Thyroid gland (tissue), 4 donors: Measurements from ENCODE around the gene SATB2. TPM values are rescaled to one million over a fixed set of nuclear protein-coding genes. Genes with fewer than 3 reads are reported as not detected.

Source experiments
- DNase-seq, 2 donors: peaks; one replicate each; pipeline ENCODE4 v3.0.0-alpha.2; 2019
- H3K27ac ChIP-seq, 3 donors: fragments of 200-600 bp; sonication (generic); 1 replicate in 2 of 3; 2 replicates in 1 of 3; pipeline ENCODE4 v1.5.1; 2016 to 2019; ENCODE audit warnings: mild to moderate bottlenecking in 1 of 3, moderate library complexity in 1 of 3
- H3K27me3 ChIP-seq: fragments of 200-600 bp; sonication (generic); one replicate; pipeline ENCODE4 v1.5.1; 2019
- H3K36me3 ChIP-seq, 2 donors: fragments of 200-600 bp; sonication (generic); one replicate each; pipeline ENCODE4 v1.5.1; 2016 to 2019
- H3K4me1 ChIP-seq, 2 donors: fragments of 200-600 bp; sonication (generic); one replicate each; pipeline ENCODE4 v1.5.1; 2017 to 2019
- H3K4me3 ChIP-seq, 3 donors: fragments of 200-600 bp; sonication (generic); replicated peaks in 1 of 3; 1 replicate in 2 of 3; 2 replicates in 1 of 3; pipeline ENCODE4 v1.5.1; 2016; ENCODE audit warnings: mild to moderate bottlenecking in 1 of 3
- H3K9me3 ChIP-seq: fragments of 200-600 bp; sonication (generic); one replicate; pipeline ENCODE4 v1.5.1; 2017
- CTCF ChIP-seq, 6 experiments: fragments of 200-600 bp in 3 of 6; fragments of 450-650 bp in 3 of 6; sonication (generic) in 3 of 6; IDR thresholded peaks; one replicate each; pipeline ENCODE4 v1.5.1; 2016 to 2019; ENCODE audit warnings: antibody characterized with exemption in 6 of 6, mild to moderate bottlenecking in 2 of 6, inconsistent platforms in 1 of 6, moderate library complexity in 1 of 6
- POLR2A ChIP-seq, 2 donors: fragments of 450-650 bp; IDR thresholded peaks; one replicate each; pipeline ENCODE4 v1.6.1; 2017; ENCODE audit warnings: antibody characterized with exemption in 2 of 2, mild to moderate bottlenecking in 2 of 2, moderate library complexity in 1 of 2
- WGBS, 2 donors: methylation state at CpG; one replicate each; pipeline ENCODE4 v1.1.5; 2017; 5-methylcytosine and 5-hydroxymethylcytosine counted together
- intact Hi-C: fragments of 100-400 bp; cut with DNase I; formaldehyde crosslinking; loops from one replicate; pipeline ENCODE4 v1.15.1; 2023
- total RNA-seq, 4 donors: library from RNA; depleted of rRNA; stranded (reverse); fragments of >200 nt; gene quantifications; one replicate each; pipeline ENCODE4 v1.2.3, GENCODE V29; 2016

The SATB2 gene
- total RNA-seq, 4 donors from 2014 or later: 1.9 to 2.9 (median 1.9) TPM

- intact Hi-C loops: no loop called here
- 87 to 89% methylated on average over 3 of the region's 3 CpGs for WGBS, 2 donors
- TF ChIP-seq CTCF (IDR thresholded peaks at IDR 0.05) (no peak), POLR2A (IDR thresholded peaks at IDR 0.05) (no peak)
Measured at GRCh38 chr2:199339891-199340605, 117.7 kb downstream of the SATB2 start.

GRCh38 chr2:199336546-199336945 lies 121.2 kb downstream of the SATB2 start:
- H3K4me1 ChIP-seq: no peaks in the 10 kb centered on the region
- DNase-seq: no peak
- no peaks in the 10 kb centered on the region for H3K27me3 ChIP-seq
- H3K36me3 ChIP-seq: no peaks in the 10 kb centered on the region
- H3K4me3 ChIP-seq: no peak overlapping the region
- intact Hi-C loops: no loop called here
- H3K27ac ChIP-seq: no peak overlapping the region
- WGBS, 2 donors: 44 to 61% methylated on average over 2 of the region's 2 CpGs
- TF ChIP-seq CTCF (IDR thresholded peaks at IDR 0.05) (no peak), POLR2A (IDR thresholded peaks at IDR 0.05) (no peak)
- no peaks in the 10 kb centered on the region for H3K9me3 ChIP-seq

More at GRCh38 chr2:199339891-199340605, 117.7 kb downstream of the SATB2 start:
- Histone ChIP-seq H3K27me3 (no peaks in the 10 kb centered on the region), H3K36me3 (no peaks in the 10 kb centered on the region), H3K27ac (no peak overlapping the region), H3K4me1 (no peaks in the 10 kb centered on the region), H3K9me3 (no peaks in the 10 kb centered on the region), H3K4me3 (no peak overlapping the region)
- no peak for DNase-seq

DNA sequence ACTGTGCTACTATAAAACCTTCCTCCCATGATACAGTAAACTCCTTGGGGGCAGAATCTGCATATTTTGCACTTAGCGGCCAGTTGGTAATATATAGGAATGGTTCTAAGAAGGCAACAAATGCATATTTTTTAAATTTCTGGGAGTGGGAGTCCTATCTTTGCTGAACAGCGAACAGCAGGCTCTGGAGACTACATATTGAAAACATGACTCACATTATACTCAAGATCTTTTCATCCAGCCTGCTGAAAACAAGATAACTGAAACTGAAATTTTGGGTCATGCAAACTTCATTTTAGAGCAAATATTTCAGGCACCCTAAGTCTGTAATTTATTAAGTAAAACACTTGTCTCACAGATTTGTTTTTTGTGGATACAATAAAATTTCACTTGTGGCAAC lies 122.2 kb downstream of the SATB2 start:
- no peaks in the 10 kb centered on the region for H3K9me3 ChIP-seq
- no peaks in the 10 kb centered on the region for H3K27me3 ChIP-seq
- DNase-seq: no peak
- no peak overlapping the region for H3K4me3 ChIP-seq
- no peaks in the 10 kb centered on the region for H3K4me1 ChIP-seq
- no peak overlapping the region for H3K27ac ChIP-seq
- intact Hi-C loops: no loop called here
- TF ChIP-seq POLR2A (IDR thresholded peaks at IDR 0.05) (no peak), CTCF (IDR thresholded peaks at IDR 0.05) (no peak)
- no peaks in the 10 kb centered on the region for H3K36me3 ChIP-seq
- 90 to 91% methylated on average over 2 of the region's 2 CpGs for WGBS, 2 donors

GRCh38 chr2:199329466-199329865 lies 128.3 kb downstream of the SATB2 start:
- Histone ChIP-seq H3K27me3 (no peaks in the 10 kb centered on the region), H3K4me1 (no peaks in the 10 kb centered on the region), H3K4me3 (no peak overlapping the region), H3K27ac (no peak overlapping the region), H3K36me3 (no peaks in the 10 kb centered on the region), H3K9me3 (no peaks in the 10 kb centered on the region)
- WGBS, 2 donors: 60 to 62% methylated on average over 5 of the region's 5 CpGs
- intact Hi-C loops: no loop called here
- DNase-seq: no peak
- TF ChIP-seq CTCF (IDR thresholded peaks at IDR 0.05) (no peak), POLR2A (IDR thresholded peaks at IDR 0.05) (no peak)

DNA sequence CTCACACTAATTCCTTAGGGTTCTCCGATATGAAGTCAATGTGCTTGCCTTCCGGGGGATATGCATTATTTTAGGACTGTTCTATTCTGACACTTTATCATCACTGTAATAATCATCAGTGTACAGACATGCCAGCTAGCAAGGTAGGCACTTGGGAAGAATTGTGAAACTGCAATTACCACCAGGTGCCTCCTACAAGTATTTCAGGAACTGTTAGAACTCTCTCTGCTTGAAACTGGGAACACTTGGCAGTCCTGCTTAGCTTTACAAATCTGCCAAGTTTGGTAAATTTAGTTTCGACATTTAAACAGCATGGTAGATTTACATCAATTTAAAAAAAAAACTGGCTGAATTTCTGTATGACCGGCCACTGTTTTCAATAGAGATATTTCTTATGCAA lies 128.7 kb downstream of the SATB2 start:
- TF ChIP-seq POLR2A (IDR thresholded peaks at IDR 0.05) (no peak), CTCF (IDR thresholded peaks at IDR 0.05) (no peak)
- WGBS, 2 donors: 89 to 97% methylated on average over 4 of the region's 4 CpGs

More for the DNA sequence above, 128.7 kb downstream of the SATB2 start:
- Histone ChIP-seq H3K4me3 (no peak overlapping the region), H3K27me3 (no peaks in the 10 kb centered on the region), H3K9me3 (no peaks in the 10 kb centered on the region), H3K36me3 (no peaks in the 10 kb centered on the region), H3K4me1 (no peaks in the 10 kb centered on the region), H3K27ac (no peak overlapping the region)
- no peak for DNase-seq
- intact Hi-C loops: no loop called here
